Nephron progenitor cell (in vitro differentiated cells): ENCODE data around the gene SHISA6.
A peak's percentile ranks its signal among the peaks of the same experiment; 100 is the strongest.

Source experiments
- DNase-seq: peaks from one replicate; pipeline ENCODE4 v3.0.0; 2021
- H3K27ac Mint-ChIP-seq: 2 replicates; pipeline ENCODE4 v1.8.0; 2021; ENCODE audit warnings: mild to moderate bottlenecking, moderate library complexity, mixed read lengths
- H3K27me3 Mint-ChIP-seq: 2 replicates; pipeline ENCODE4 v1.8.0; 2021; ENCODE audit warnings: mild to moderate bottlenecking, low read depth, mixed read lengths; ENCODE audit not compliant: poor library complexity
- H3K36me3 Mint-ChIP-seq: 2 replicates; pipeline ENCODE4 v1.8.0; 2021; ENCODE audit warnings: low read depth, mixed read lengths
- H3K4me1 Mint-ChIP-seq: 2 replicates; pipeline ENCODE4 v1.8.0; 2021; ENCODE audit warnings: mixed read lengths
- H3K4me3 Mint-ChIP-seq: 2 replicates; pipeline ENCODE4 v1.8.0; 2021; ENCODE audit warnings: mild to moderate bottlenecking, moderate library complexity, mixed read lengths
- H3K9me3 Mint-ChIP-seq: 2 replicates; pipeline ENCODE4 v1.8.0; 2021; ENCODE audit warnings: mild to moderate bottlenecking, moderate library complexity, mixed read lengths
- CTCF ChIP-seq: fragments of 200-600 bp; sonication (generic); IDR thresholded peaks from 2 replicates; pipeline ENCODE4 v1.5.0; 2021; ENCODE audit warnings: antibody characterized with exemption

Gene SHISA6

GRCh38 chr17:11545696-11546095 lies 304.7 kb downstream of the SHISA6 start:
- no peak for DNase-seq
- Mint-ChIP-seq H3K27me3 (peaks cover 2% of the 10 kb centered on the region), H3K36me3 (peaks cover 17% of the 10 kb centered on the region), H3K27ac (no peak overlapping the region), H3K4me3 (no peak overlapping the region), H3K4me1 (no peaks in the 10 kb centered on the region), H3K9me3 (peaks cover 26% of the 10 kb centered on the region)
- TF ChIP-seq CTCF: no peak

GRCh38 chr17:11547853-11548252 lies 306.8 kb downstream of the SHISA6 start:
- Mint-ChIP-seq H3K27me3 (peaks cover 2% of the 10 kb centered on the region), H3K36me3 (peaks cover under 1% of the 10 kb centered on the region), H3K9me3 (peaks cover 8% of the 10 kb centered on the region), H3K4me1 (no peaks in the 10 kb centered on the region), H3K4me3 (no peak overlapping the region), H3K27ac (no peak overlapping the region)
- no peak for DNase-seq
- no peak for TF ChIP-seq CTCF

GRCh38 chr17:11548398-11548797 lies 307.4 kb downstream of the SHISA6 start:
- Mint-ChIP-seq H3K4me1 (no peaks in the 10 kb centered on the region), H3K4me3 (no peak overlapping the region), H3K27me3 (peaks cover 2% of the 10 kb centered on the region)

GRCh38 chr17:11550431-11550830 lies 309.4 kb downstream of the SHISA6 start:
- Mint-ChIP-seq H3K4me3 (no peak overlapping the region), H3K9me3 (no peaks in the 10 kb centered on the region), H3K27me3 (peaks cover 2% of the 10 kb centered on the region), H3K36me3 (no peaks in the 10 kb centered on the region), H3K4me1 (no peaks in the 10 kb centered on the region), H3K27ac (no peak overlapping the region)
- DNase-seq: no peak
- no peak for TF ChIP-seq CTCF

More at GRCh38 chr17:11548398-11548797, 307.4 kb downstream of the SHISA6 start:
- Mint-ChIP-seq H3K36me3 (no peaks in the 10 kb centered on the region), H3K9me3 (peaks cover 3% of the 10 kb centered on the region), H3K27ac (no peak overlapping the region)
- no peak for TF ChIP-seq CTCF
- no peak for DNase-seq

GRCh38 chr17:11551442-11551841 lies 310.4 kb downstream of the SHISA6 start:
- Mint-ChIP-seq H3K36me3 (peaks cover 1% of the 10 kb centered on the region), H3K4me1 (no peaks in the 10 kb centered on the region), H3K4me3 (no peak overlapping the region), H3K27me3 (peaks cover 5% of the 10 kb centered on the region), H3K9me3 (no peaks in the 10 kb centered on the region), H3K27ac (no peak overlapping the region)
- TF ChIP-seq CTCF: no peak
- DNase-seq: no peak

GRCh38 chr17:11553135-11553534 lies 312.1 kb downstream of the SHISA6 start:
- Mint-ChIP-seq H3K4me1 (no peaks in the 10 kb centered on the region), H3K4me3 (no peak overlapping the region), H3K36me3 (peaks cover 7% of the 10 kb centered on the region), H3K27me3 (peaks cover 6% of the 10 kb centered on the region), H3K9me3 (no peaks in the 10 kb centered on the region), H3K27ac (peak overlapping the region; percentile 19)
- TF ChIP-seq CTCF: no peak
- DNase-seq: no peak
